HUES6 (cell line): ENCODE measurements around the gene BEND3.
"Not testable (repeated sequence)": the region's sequence is repeated elsewhere in the genome, so short reads cannot be mapped to it uniquely, and the experiment has no call there.

Source experiments
- H3K27ac ChIP-seq: 2 replicates; pipeline ENCODE4 v1.7.0; 2013; ENCODE audit warnings: low read depth, mild to moderate bottlenecking, low read length, inconsistent platforms
- H3K27me3 ChIP-seq: 2 replicates; pipeline ENCODE4 v1.6.1; 2013; ENCODE audit warnings: low read length; ENCODE audit not compliant: control insufficient read depth, insufficient read depth
- H3K36me3 ChIP-seq: 2 replicates; pipeline ENCODE4 v1.6.1; 2013; ENCODE audit warnings: low read length; ENCODE audit not compliant: control insufficient read depth, insufficient read depth
- H3K4me1 ChIP-seq: 2 replicates; pipeline ENCODE4 v1.6.1; 2013; ENCODE audit warnings: low read length; ENCODE audit not compliant: control insufficient read depth, insufficient read depth
- H3K4me3 ChIP-seq: 2 replicates; pipeline ENCODE4 v1.5.1; 2013; ENCODE audit warnings: low read depth, low read length
- H3K9ac ChIP-seq: one replicate; pipeline ENCODE4 v1.6.1; 2013; ENCODE audit warnings: mild to moderate bottlenecking, low read length
- H3K9me3 ChIP-seq: 2 replicates; pipeline ENCODE4 v1.6.1; 2013; ENCODE audit warnings: low read depth, low read length; ENCODE audit not compliant: control insufficient read depth, insufficient read depth

Gene BEND3

DNA sequence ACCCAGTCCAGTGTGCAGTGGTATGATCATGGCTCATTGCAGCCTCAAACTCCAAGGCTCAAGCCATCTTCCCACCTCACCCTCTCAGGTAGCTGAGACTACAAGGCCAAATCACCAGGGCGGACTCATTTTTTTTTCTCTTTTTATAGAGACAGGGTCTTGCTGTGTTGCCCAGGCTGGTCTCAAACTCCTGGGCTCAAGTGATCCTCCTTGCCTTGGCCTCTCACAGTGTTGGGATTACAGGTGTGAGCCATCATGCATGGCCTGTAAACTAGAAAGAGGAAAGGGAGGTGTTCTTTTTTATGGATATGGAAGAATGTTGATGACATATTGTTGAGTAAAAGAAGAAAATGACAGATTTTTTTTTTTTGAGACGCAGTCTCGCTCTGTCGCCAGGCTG lies 5.1 kb upstream of the BEND3 start:
- no peaks in the 10 kb centered on the region for H3K36me3 ChIP-seq
- peaks cover 38% of the 10 kb centered on the region for H3K4me1 ChIP-seq
- H3K4me3 ChIP-seq: no peak overlapping the region
- H3K27me3 ChIP-seq: no peaks in the 10 kb centered on the region
- H3K27ac ChIP-seq: no peak overlapping the region
- no peaks in the 10 kb centered on the region for H3K9me3 ChIP-seq
- no peak overlapping the region for H3K9ac ChIP-seq

- peak overlapping the region; percentile 86 for H3K27ac ChIP-seq
- H3K4me1 ChIP-seq: peaks cover 28% of the 10 kb centered on the region
- no peaks in the 10 kb centered on the region for H3K27me3 ChIP-seq
- no peaks in the 10 kb centered on the region for H3K36me3 ChIP-seq
- H3K9ac ChIP-seq: no peak overlapping the region
- H3K9me3 ChIP-seq: no peaks in the 10 kb centered on the region
- H3K4me3 ChIP-seq: no peak overlapping the region
Observed at GRCh38 chr6:107118976-107119375, 3.7 kb upstream of the BEND3 start.

- H3K9ac ChIP-seq, H3K27me3 ChIP-seq, H3K36me3 ChIP-seq, H3K4me3 ChIP-seq, H3K9me3 ChIP-seq: not testable (repeated sequence)
- H3K4me1 ChIP-seq: peaks cover 33% of the 10 kb centered on the region
- peak overlapping the region; percentile 86 for H3K27ac ChIP-seq
Observed at GRCh38 chr6:107118540-107118939, 3.2 kb upstream of the BEND3 start.

DNA sequence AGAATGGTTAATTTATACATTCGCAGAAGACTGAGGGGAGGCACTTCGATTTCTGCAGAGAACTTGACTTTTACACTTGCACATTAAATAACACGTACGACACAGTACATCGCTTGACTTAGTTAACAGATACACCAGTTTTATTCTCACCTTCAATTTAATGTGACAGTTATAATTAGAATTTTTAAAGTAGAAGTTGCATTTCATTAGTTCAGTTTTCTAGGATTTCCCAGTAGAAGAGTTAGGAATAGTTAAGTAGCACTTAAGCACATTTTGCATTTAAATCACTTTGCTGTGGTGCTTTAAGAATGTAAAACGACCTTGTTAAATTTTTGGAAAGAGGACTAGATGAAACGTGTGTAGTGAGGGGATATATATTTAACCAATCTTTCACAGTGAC lies 1.6 kb upstream of the BEND3 start:
- Histone ChIP-seq H3K36me3 (peaks cover 3% of the 10 kb centered on the region; the same call in 1 of the 2 replicates), H3K27me3 (no peaks in the 10 kb centered on the region), H3K9me3 (no peaks in the 10 kb centered on the region), H3K9ac (peak overlapping the region; percentile 96), H3K27ac (peak overlapping the region; percentile 97), H3K4me3 (peak overlapping the region; percentile 67), H3K4me1 (peaks cover 38% of the 10 kb centered on the region)

DNA sequence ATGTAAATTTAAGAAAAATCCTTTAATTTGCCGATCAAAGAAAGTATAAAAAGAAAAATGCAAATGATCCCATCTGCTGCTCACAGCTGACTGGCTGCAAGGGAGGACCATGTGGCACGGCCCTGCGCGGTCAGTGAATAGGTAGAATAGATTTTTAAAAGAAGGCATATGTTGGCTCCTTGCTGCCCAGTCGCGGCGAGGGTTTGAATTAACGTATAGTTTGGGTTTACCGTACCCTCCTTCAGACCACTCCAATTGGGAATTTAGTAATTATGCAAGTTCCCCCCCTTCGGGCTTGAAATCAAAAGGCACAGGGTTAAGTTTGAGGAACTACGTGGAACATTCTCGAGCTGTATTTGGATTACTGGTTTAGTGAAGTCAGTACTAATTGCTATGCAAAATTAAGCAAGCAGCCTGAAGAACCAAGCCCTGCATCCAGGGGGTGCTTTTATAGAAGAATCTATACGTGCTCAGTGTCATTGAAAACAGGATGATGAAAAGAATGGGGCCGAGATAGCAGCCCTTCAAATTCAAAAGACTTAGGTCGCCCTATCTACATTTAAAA lies 1.1 kb upstream of the BEND3 start:
- Histone ChIP-seq H3K27me3 (no peaks in the 10 kb centered on the region), H3K4me3 (peak overlapping the region; percentile 67), H3K9me3 (no peaks in the 10 kb centered on the region), H3K9ac (peak overlapping the region; percentile 96), H3K4me1 (peaks cover 36% of the 10 kb centered on the region), H3K27ac (peak overlapping the region; percentile 97), H3K36me3 (peaks cover 3% of the 10 kb centered on the region; the same call in 1 of the 2 replicates)

- H3K27ac ChIP-seq: peak overlapping the region; percentile 97
- peak overlapping the region; percentile 67 for H3K4me3 ChIP-seq
Observed at GRCh38 chr6:107115695-107116327, 496 bp upstream of the BEND3 start.

DNA sequence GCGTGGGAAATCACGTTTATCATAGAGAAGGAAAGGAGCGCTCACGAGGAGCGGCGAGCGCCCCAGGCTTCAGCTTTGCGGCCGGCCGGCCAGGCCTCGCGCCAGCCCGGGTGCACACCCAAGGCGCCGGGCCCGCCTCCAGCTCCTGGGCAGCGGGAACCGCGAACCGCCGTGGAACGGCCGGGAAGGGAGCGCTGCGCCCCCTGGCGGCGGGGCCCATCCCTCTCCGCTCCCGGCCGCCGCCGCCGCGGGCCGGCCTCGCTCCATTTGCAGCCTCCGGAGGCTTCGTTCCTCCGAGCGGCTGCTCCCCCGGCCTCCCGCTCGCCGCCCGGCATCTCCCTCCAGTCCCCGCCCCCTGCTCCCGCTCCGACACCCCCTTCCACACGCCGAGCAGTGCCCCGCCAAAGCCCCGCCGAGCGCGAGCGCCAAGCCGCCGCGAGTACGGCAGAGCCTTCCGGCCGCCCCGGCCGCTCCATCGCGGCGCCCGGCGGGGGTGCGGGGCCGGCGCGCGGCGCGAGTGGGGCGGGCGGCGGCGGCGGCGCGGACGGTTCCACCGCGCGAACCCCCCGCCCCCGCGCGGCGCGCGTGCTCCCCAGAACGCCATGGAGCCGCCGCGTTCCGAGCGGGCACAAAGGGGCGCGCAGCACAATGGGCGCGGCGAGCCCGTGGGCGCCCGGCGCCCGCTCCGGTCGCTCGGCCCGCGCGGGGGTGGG lies 946 bp downstream of the BEND3 start:
- peaks cover 33% of the 10 kb centered on the region for H3K4me1 ChIP-seq
- peak overlapping the region; percentile 67 for H3K4me3 ChIP-seq
- H3K9me3 ChIP-seq: no peaks in the 10 kb centered on the region
- peaks cover 3% of the 10 kb centered on the region; the same call in 1 of the 2 replicates for H3K36me3 ChIP-seq
- H3K27ac ChIP-seq: peak overlapping the region; percentile 58
- H3K9ac ChIP-seq: peak overlapping the region; percentile 81
- no peaks in the 10 kb centered on the region for H3K27me3 ChIP-seq

More at GRCh38 chr6:107115695-107116327, 496 bp upstream of the BEND3 start:
- Histone ChIP-seq H3K9me3 (no peaks in the 10 kb centered on the region), H3K9ac (peak overlapping the region; percentile 96), H3K27me3 (no peaks in the 10 kb centered on the region), H3K36me3 (peaks cover 3% of the 10 kb centered on the region; the same call in 1 of the 2 replicates), H3K4me1 (peaks cover 33% of the 10 kb centered on the region)

DNA sequence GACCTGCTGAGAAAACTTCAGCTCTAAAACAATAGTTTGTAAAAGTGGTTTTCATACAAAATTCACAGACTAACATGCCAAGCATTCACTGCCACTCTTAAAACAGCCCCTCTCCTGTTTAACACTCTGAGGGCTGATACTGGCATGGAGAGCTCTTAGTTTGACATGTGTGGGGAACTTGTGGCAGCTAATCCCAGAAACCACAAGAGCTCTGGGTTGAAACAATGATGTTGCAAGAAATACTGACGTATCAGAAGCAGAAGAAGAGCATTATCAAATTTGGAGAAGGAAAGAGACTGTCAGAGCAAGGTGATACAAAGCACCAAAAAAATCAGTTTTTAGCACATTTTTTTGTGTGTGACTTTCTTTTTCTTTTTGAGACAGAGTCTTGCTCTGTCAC lies 5.1 kb downstream of the BEND3 start:
- peaks cover 31% of the 10 kb centered on the region for H3K4me1 ChIP-seq
- no peaks in the 10 kb centered on the region for H3K27me3 ChIP-seq
- H3K9me3 ChIP-seq: no peaks in the 10 kb centered on the region
- peaks cover 3% of the 10 kb centered on the region; the same call in 1 of the 2 replicates for H3K36me3 ChIP-seq
- no peak overlapping the region for H3K9ac ChIP-seq
- H3K4me3 ChIP-seq: no peak overlapping the region
- H3K27ac ChIP-seq: no peak overlapping the region

DNA sequence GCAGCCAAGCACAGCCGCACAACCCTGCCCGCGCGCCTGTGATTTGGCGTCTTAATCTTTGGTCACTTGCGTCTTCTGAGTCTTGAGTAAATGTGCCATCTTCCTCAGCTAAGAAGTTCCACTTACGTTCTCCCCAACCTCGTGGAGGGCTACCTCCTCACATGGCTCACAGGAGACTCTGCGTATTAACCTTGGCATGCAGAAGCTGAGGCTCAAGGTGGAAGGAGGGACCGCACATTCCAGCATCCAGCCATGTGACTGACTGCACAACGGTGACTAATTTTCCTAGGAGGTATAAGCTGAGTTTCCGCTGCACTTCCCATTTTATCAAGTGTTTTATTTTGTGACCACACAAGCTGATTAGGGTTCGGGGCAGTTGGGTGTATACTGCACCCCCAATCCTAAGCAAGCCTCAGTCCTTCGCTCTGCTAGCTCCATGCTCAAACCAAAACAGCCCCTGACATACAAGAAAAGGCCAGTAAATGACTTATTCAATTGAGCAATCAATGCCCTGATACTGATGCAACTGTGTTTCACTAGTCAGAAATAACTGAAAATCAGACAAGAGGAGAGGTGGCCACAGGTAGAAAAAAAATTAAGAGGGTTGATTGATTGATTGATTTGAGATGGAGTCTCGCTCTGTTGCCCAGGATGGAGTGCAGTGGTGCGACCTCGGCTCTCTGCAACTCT lies 7.0 kb downstream of the BEND3 start:
- peaks cover 25% of the 10 kb centered on the region for H3K4me1 ChIP-seq

DNA sequence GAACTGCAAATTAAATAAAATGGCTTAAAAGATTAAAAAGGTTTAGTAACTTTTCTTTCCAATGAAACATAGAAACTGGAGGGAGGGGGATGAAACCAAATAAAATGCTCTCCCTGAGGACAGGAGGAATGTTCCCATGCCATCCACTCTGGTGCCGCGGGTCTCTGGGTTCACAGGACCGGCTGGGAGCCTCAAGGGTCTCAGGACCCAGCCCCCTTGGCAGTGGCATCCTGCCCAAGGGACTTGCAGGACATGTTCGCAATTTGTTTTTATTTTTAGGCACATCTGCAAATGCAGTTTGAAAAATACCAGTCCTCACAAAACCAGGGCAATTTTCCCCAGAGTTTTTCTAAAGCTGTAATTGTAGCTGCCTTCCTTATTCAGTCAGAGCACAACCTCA lies 7.5 kb downstream of the BEND3 start:
- no peak overlapping the region for H3K9ac ChIP-seq
- no peaks in the 10 kb centered on the region for H3K27me3 ChIP-seq
- H3K4me1 ChIP-seq: peaks cover 27% of the 10 kb centered on the region
- H3K27ac ChIP-seq: no peak overlapping the region
- no peak overlapping the region for H3K4me3 ChIP-seq
- peaks cover 3% of the 10 kb centered on the region; the same call in 1 of the 2 replicates for H3K36me3 ChIP-seq
- no peaks in the 10 kb centered on the region for H3K9me3 ChIP-seq

More for the DNA sequence above, 7.0 kb downstream of the BEND3 start:
- Histone ChIP-seq H3K9ac (no peak overlapping the region), H3K27me3 (no peaks in the 10 kb centered on the region), H3K27ac (no peak overlapping the region), H3K4me3 (no peak overlapping the region), H3K36me3 (peaks cover 3% of the 10 kb centered on the region; the same call in 1 of the 2 replicates), H3K9me3 (no peaks in the 10 kb centered on the region)
